Activated CD4-positive, alpha-beta memory T cell treated with anti-CD3 and anti-CD28 coated beads, Interleukin-2, amount 10 ng/mL, durations not matched to agents 7 days and 5 days (primary cell): ENCODE measurements around the gene SERPINB6. TPM values are rescaled to one million over a fixed set of nuclear protein-coding genes. Genes with fewer than 3 reads are reported as not detected.
"Not testable (repeated sequence)": the region's sequence is repeated elsewhere in the genome, so short reads cannot be mapped to it uniquely, and the experiment has no call there.

ENCODE experiments used
- CTCF ChIA-PET: fragments of 350-600 bp; sonication (Branson Sonifier 250); formaldehyde crosslinking; loops from one replicate; lab custom pipeline; 2021; ENCODE audit warnings: antibody characterized with exemption, inconsistent platforms; lab: Charles Lee
- POLR2A ChIA-PET: fragments of 350-600 bp; sonication (Branson Sonifier 250); formaldehyde crosslinking; loops from one replicate; lab custom pipeline; 2021; ENCODE audit warnings: antibody characterized with exemption; lab: Charles Lee
- DNase-seq: peaks from one replicate; pipeline ENCODE4 v3.0.0-alpha.2; 2020
- H3K27ac Mint-ChIP-seq: one replicate; pipeline ENCODE4 v1.8.0; 2021; ENCODE audit warnings: mild to moderate bottlenecking, mixed read lengths
- H3K27me3 Mint-ChIP-seq: one replicate; pipeline ENCODE4 v1.8.0; 2021; ENCODE audit warnings: mixed read lengths
- H3K36me3 Mint-ChIP-seq: one replicate; pipeline ENCODE4 v1.8.0; 2021; ENCODE audit warnings: low read depth, mixed read lengths
- H3K4me1 Mint-ChIP-seq: one replicate; pipeline ENCODE4 v1.8.0; 2021; ENCODE audit warnings: mixed read lengths
- H3K4me3 Mint-ChIP-seq: one replicate; pipeline ENCODE4 v1.8.0; 2021; ENCODE audit warnings: mild to moderate bottlenecking, mixed read lengths
- H3K9me3 Mint-ChIP-seq: one replicate; pipeline ENCODE4 v1.8.0; 2021; ENCODE audit warnings: mixed read lengths
- total RNA-seq, 2 experiments: library from RNA; stranded (reverse); gene quantifications; one replicate each; pipeline ENCODE4 v1.2.3, GENCODE V29; 2021

Gene SERPINB6
- total RNA-seq, 2 experiments from 2014 or later, result 19.8 to 20.1 TPM

DNA sequence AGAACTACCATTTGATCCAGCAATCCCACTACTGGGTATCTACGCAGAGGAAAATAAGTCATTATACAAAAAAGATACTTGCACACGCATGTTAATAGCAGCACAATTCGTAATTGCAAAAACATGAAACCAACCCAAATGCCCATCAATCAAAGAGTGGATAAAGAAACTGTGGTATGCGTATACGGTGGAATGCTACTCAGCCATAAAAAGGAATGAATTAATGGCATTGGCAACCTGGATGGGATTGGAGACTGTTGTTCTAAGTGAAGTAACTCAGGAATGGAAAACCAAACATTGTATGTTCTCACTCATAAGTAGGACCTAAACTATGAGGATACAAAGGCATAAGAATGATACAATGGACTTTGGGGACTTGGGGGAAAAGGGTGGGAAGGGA lies 1.3 kb upstream of the SERPINB6 start:
- POLR2A ChIA-PET, result interaction anchor here (0.6 kb wide), 1 partner anchor 214 kb away, joined by 3 read pairs; no protein-coding TSS in a partner anchor

GRCh38 chr6:2972219-2972487 lies 786 bp upstream of the SERPINB6 start:
- H3K4me1 Mint-ChIP-seq, result peaks cover 25% of the 10 kb centered on the region
- H3K9me3 Mint-ChIP-seq, DNase-seq, CTCF ChIA-PET: not testable (repeated sequence)
- peaks cover 38% of the 10 kb centered on the region for H3K27me3 Mint-ChIP-seq
- POLR2A ChIA-PET, result interaction anchor here (0.6 to 1.5 kb wide), 6 partner anchors 8 to 214 kb away, joined by 3 to 9 read pairs (median 3); no protein-coding TSS in a partner anchor
- H3K36me3 Mint-ChIP-seq, result peaks cover 13% of the 10 kb centered on the region
- H3K4me3 Mint-ChIP-seq, result peak overlapping the region; percentile 69
- peak overlapping the region; percentile 49 for H3K27ac Mint-ChIP-seq

More for the DNA sequence above, 1.3 kb upstream of the SERPINB6 start:
- DNase-seq, H3K27ac Mint-ChIP-seq, H3K9me3 Mint-ChIP-seq, CTCF ChIA-PET: not testable (repeated sequence)
- Mint-ChIP-seq H3K36me3 (peaks cover 13% of the 10 kb centered on the region), H3K4me1 (peaks cover 28% of the 10 kb centered on the region), H3K27me3 (peaks cover 34% of the 10 kb centered on the region), H3K4me3 (peak overlapping the region; percentile 69)

DNA sequence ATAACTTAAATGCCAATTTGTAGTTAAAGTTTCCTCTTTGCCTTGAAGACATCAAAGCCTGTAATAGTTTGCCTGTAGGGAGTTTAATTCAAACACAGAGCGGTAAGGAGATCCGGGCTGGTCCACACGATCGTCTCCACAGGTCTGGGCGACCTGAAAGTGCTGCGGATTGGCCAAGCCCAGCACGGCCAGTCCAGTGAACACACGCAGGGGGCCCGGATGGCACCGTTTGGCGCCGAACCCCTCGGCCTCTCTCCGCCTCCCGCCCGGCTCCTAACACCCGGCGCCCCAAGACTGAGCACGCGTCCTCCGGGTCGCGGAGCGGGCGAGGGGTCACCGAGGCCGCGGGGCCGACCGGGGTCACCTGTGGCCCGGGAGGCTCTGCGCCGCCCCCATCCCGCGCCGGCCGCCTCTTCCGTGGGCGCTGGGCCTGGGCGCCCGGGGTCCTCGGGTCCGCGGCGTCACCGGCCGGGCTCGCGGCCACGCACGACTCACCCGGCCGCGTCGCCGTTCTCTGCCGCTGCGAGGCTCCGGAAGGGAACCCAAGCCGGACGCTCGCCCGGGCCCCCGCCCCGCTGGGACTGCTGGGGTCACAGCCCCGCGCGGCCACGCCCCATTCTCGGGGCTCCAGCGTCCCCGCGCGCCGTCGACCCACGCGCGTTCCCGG lies 481 bp downstream of the SERPINB6 start:
- Mint-ChIP-seq H3K4me3 (peak overlapping the region; percentile 79), H3K4me1 (peaks cover 19% of the 10 kb centered on the region), H3K27ac (no peak overlapping the region), H3K9me3 (peaks cover 9% of the 10 kb centered on the region), H3K36me3 (peaks cover 13% of the 10 kb centered on the region), H3K27me3 (peaks cover 38% of the 10 kb centered on the region)
- peak; percentile 57 for DNase-seq
- ChIA-PET CTCF (interaction anchor here (0.6 to 0.7 kb wide), 2 partner anchors 118 to 125 kb away, joined by 4 to 6 read pairs; no protein-coding TSS in a partner anchor), POLR2A (interaction anchor here (0.6 to 1.5 kb wide), 3 partner anchors 15 to 28 kb away, joined by 3 to 9 read pairs (median 4); no protein-coding TSS in a partner anchor)

GRCh38 chr6:2970034-2970685 lies 1.2 kb downstream of the SERPINB6 start:
- POLR2A ChIA-PET, result no interaction called here
- peaks cover 13% of the 10 kb centered on the region for H3K36me3 Mint-ChIP-seq
- H3K27ac Mint-ChIP-seq, result no peak overlapping the region
- no peak for DNase-seq
- peaks cover 9% of the 10 kb centered on the region for H3K9me3 Mint-ChIP-seq
- peak overlapping the region; percentile 79 for H3K4me3 Mint-ChIP-seq
- H3K4me1 Mint-ChIP-seq, result peaks cover 19% of the 10 kb centered on the region
- CTCF ChIA-PET, result interaction anchor here (0.7 kb wide), 1 partner anchor 117 kb away, joined by 6 read pairs; no protein-coding TSS in a partner anchor
- peaks cover 38% of the 10 kb centered on the region for H3K27me3 Mint-ChIP-seq

GRCh38 chr6:2969549-2969948 lies 1.8 kb downstream of the SERPINB6 start:
- POLR2A ChIA-PET, result no interaction called here

GRCh38 chr6:2968600-2969135 lies 2.7 kb downstream of the SERPINB6 start:
- peak; percentile 14 for DNase-seq
- H3K27ac Mint-ChIP-seq, result no peak overlapping the region
- peaks cover 9% of the 10 kb centered on the region for H3K9me3 Mint-ChIP-seq
- peaks cover 31% of the 10 kb centered on the region for H3K27me3 Mint-ChIP-seq
- no peak overlapping the region for H3K4me3 Mint-ChIP-seq
- H3K36me3 Mint-ChIP-seq, result peaks cover 13% of the 10 kb centered on the region
- peaks cover 19% of the 10 kb centered on the region for H3K4me1 Mint-ChIP-seq
- CTCF ChIA-PET, result interaction anchor here (1.5 kb wide), 1 partner anchor 18 kb away, joined by 4 read pairs; no protein-coding TSS in a partner anchor
- POLR2A ChIA-PET, result no interaction called here

More at GRCh38 chr6:2969549-2969948, 1.8 kb downstream of the SERPINB6 start:
- Mint-ChIP-seq H3K4me1 (peaks cover 19% of the 10 kb centered on the region), H3K4me3 (peak overlapping the region; percentile 43), H3K27ac (no peak overlapping the region), H3K27me3 (peaks cover 38% of the 10 kb centered on the region), H3K36me3 (peaks cover 13% of the 10 kb centered on the region), H3K9me3 (peaks cover 9% of the 10 kb centered on the region)
- CTCF ChIA-PET, result interaction anchor here (1.5 kb wide), 1 partner anchor 17 kb away, joined by 4 read pairs; no protein-coding TSS in a partner anchor
- no peak for DNase-seq

DNA sequence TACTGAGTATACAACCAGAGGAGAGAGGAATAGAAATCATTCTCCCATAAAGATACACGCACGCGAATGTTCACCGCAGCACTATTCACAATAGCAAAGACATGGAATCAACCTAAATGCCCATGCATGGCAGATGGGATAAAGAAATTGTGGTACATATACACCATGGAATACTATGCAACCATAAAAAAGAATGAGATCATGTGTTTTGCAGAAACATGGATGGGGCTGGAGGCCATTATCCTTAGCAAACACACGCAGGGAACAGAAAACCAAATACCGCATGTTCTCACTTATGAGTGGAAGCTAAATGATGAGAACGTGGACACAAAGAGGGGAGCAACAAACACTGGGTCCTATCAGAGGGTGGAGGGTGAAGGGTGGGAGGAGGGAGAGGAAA lies 3.4 kb downstream of the SERPINB6 start:
- H3K4me3 Mint-ChIP-seq, result no peak overlapping the region
- POLR2A ChIA-PET, result no interaction called here
- peak; percentile 1 for DNase-seq
- no peak overlapping the region for H3K27ac Mint-ChIP-seq
- H3K27me3 Mint-ChIP-seq, result peaks cover 28% of the 10 kb centered on the region
- H3K36me3 Mint-ChIP-seq, result peaks cover 12% of the 10 kb centered on the region
- CTCF ChIA-PET, result interaction anchor here (1.5 kb wide), 1 partner anchor 19 kb away, joined by 4 read pairs; no protein-coding TSS in a partner anchor
- peaks cover 6% of the 10 kb centered on the region for H3K9me3 Mint-ChIP-seq
- peaks cover 19% of the 10 kb centered on the region for H3K4me1 Mint-ChIP-seq

- Mint-ChIP-seq H3K4me3 (no peak overlapping the region), H3K4me1 (peaks cover 8% of the 10 kb centered on the region), H3K9me3 (no peaks in the 10 kb centered on the region), H3K27me3 (peaks cover 19% of the 10 kb centered on the region), H3K36me3 (peaks cover 3% of the 10 kb centered on the region), H3K27ac (no peak overlapping the region)
- ChIA-PET CTCF (interaction anchor here (0.7 to 2.0 kb wide), 4 partner anchors 14 to 518 kb away, joined by 3 to 6 read pairs (median 3); no protein-coding TSS in a partner anchor), POLR2A (interaction anchor here (1.2 kb wide), 1 partner anchor 29 kb away, joined by 3 read pairs; no protein-coding TSS in a partner anchor)
- DNase-seq, result peak; percentile 11
These were observed 5.0 kb downstream of the SERPINB6 start for GRCh38 chr6:2966347-2966746.

DNA sequence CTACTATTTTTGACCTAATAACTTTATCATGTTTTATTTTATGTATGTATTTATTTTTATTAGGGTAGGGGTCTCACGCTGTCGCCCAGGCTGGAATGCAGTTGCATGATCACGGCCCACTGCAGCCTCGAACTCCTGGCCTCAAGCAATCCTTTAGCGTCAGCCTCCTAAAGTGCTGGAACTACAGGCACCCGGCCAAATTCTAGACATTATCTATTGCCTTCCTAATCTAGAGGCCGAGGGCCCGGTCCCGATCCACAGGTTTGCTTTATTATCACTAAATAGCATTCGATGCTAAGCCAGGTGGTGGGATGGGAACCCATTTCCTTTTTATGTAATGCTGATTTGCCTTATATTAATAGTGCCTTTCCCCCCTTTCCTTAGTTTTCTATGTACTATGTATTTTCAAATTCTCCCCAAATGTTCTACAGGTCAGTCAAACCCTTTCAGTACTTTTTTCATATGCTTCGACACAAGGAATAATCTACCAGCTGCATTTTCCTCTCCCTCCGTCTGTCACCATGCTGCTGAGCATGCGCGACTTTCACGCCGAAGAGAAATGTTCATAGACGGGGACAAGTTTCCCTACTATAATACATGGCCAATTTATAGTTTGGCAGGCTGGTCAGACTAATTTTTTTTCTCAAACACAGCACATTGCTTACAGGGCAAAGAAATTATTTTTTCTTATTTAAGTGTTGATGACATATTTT lies 6.4 kb downstream of the SERPINB6 start:
- Mint-ChIP-seq H3K36me3 (peaks cover 3% of the 10 kb centered on the region), H3K4me3 (no peak overlapping the region), H3K9me3 (no peaks in the 10 kb centered on the region), H3K4me1 (peaks cover 2% of the 10 kb centered on the region), H3K27ac (no peak overlapping the region), H3K27me3 (peaks cover 14% of the 10 kb centered on the region)
- POLR2A ChIA-PET, result no interaction called here
- no peak for DNase-seq
- CTCF ChIA-PET, result interaction anchor here (1.8 to 2.0 kb wide), 2 partner anchors 12 to 16 kb away, joined by 3 to 6 read pairs; no protein-coding TSS in a partner anchor

GRCh38 chr6:2963756-2964155 lies 7.6 kb downstream of the SERPINB6 start:
- Mint-ChIP-seq H3K27ac (no peak overlapping the region), H3K4me3 (no peak overlapping the region), H3K4me1 (peaks cover 2% of the 10 kb centered on the region), H3K27me3 (peaks cover 10% of the 10 kb centered on the region), H3K36me3 (peaks cover 3% of the 10 kb centered on the region), H3K9me3 (no peaks in the 10 kb centered on the region)
- ChIA-PET CTCF (interaction anchor here (1.7 kb wide), 1 partner anchor 11 kb away, joined by 6 read pairs; no protein-coding TSS in a partner anchor), POLR2A (no interaction called here)
- DNase-seq, result no peak

DNA sequence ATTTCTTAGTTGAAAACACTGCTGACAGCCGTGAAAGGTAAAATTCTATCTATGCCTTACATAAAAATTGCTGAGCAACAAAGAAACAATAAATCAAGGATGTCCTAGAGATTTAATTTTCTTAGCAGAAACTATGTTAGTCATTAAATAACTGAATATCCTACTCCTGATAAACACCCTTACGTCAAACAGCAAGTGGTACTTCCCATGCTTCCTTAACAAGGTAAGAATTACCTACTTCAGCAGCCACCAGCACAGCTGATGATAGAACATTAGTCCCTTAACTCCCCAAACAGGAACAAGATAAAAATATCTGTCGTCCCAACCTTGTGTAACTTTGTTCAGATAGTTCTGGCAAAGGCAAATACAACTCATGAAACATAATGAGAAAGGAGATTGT lies 8.7 kb downstream of the SERPINB6 start:
- H3K27ac Mint-ChIP-seq, result no peak overlapping the region
- no peaks in the 10 kb centered on the region for H3K36me3 Mint-ChIP-seq
- CTCF ChIA-PET, result interaction anchor here (1.7 kb wide), 1 partner anchor 10 kb away, joined by 6 read pairs; no protein-coding TSS in a partner anchor
- H3K4me3 Mint-ChIP-seq, result no peak overlapping the region
- DNase-seq, result no peak
- H3K4me1 Mint-ChIP-seq, result no peaks in the 10 kb centered on the region
- peaks cover 4% of the 10 kb centered on the region for H3K27me3 Mint-ChIP-seq
- POLR2A ChIA-PET, result no interaction called here
- H3K9me3 Mint-ChIP-seq, result no peaks in the 10 kb centered on the region

DNA sequence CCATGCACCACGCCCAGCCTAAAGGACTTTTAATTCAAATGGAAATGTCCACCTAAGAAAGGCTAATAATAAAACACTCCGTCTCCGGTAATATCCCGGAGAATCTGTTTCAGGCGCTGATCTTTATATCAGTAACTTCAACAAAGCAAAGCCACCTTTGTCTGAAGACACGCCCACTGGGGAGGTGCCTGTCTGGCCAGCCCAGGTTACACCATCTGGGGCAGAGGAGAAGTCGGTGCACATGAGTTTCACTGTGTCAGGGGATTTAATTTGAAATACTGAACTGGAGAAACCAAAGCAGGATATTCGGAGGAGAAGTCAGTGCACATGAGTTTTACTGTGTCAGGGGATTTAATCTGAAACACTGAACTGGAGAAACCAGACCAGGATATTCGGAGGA lies 9.4 kb downstream of the SERPINB6 start:
- POLR2A ChIA-PET, result no interaction called here
- CTCF ChIA-PET, result interaction anchor here (1.7 kb wide), 1 partner anchor 9 kb away, joined by 6 read pairs; no protein-coding TSS in a partner anchor
- Mint-ChIP-seq H3K27me3 (no peaks in the 10 kb centered on the region), H3K4me1 (no peaks in the 10 kb centered on the region), H3K27ac (no peak overlapping the region), H3K4me3 (no peak overlapping the region), H3K36me3 (no peaks in the 10 kb centered on the region), H3K9me3 (no peaks in the 10 kb centered on the region)
- DNase-seq, result no peak
